ENCODE measurements around the gene MOCS3. TPM values are rescaled to one million over a fixed set of nuclear protein-coding genes. Genes with fewer than 3 reads are reported as not detected.
A peak's percentile ranks its signal among the peaks of the same experiment; 100 is the strongest.

The MOCS3 gene
- total and polyA plus RNA-seq, 10 of the 15 experiments (the other 5 are each of a cell fraction or from before 2014, with no cell fraction given), result 0.87 to 5.9 (median 3.6) TPM

- in situ Hi-C loops (cut with MboI), result no loop called here
- no TSS peak for BruUV-seq (replicated peaks)
- no peaks in the 10 kb centered on the region for H4K20me1 ChIP-seq (ENCODE audit: control insufficient read depth, insufficient read depth)
- ChIA-PET POLR2A (interaction anchor here (0.7 to 6.0 kb wide), 13 partner anchors 10 to 141 kb away, joined by 3 to 67 read pairs (median 5); partner anchors contain the start of genes BCAS4, DPM1 and MOCS3), CTCF (interaction anchor here (0.6 to 13.0 kb wide), 15 partner anchors 11 to 303 kb away, joined by 3 to 336 read pairs (median 4); partner anchors contain the start of genes BCAS4, DPM1 and MOCS3), SMC1A (ENCODE audit: uncharacterized antibody, unreplicated experiment) (interaction anchor here (0.6 to 8.2 kb wide), 10 partner anchors 9 to 138 kb away, joined by 3 to 90 read pairs (median 4); partner anchors contain the start of genes BCAS4, DPM1 and MOCS3), RAD21 (ENCODE audit: unreplicated experiment) (interaction anchor here (0.6 to 7.6 kb wide), 16 partner anchors 11 to 782 kb away, joined by 3 to 125 read pairs (median 4); partner anchors contain the start of genes BCAS4, DPM1 and MOCS3)
- peaks cover 41% of the 10 kb centered on the region for H3K79me2 ChIP-seq (ENCODE audit: control insufficient read depth, insufficient read depth, low read length)
- H3K9ac ChIP-seq (ENCODE audit: control insufficient read depth, insufficient read depth, low read length), result peak within 1 kb of the TSS; percentile 91
- peak within 1 kb of the TSS; percentile 97 for H3K27ac ChIP-seq (ENCODE audit: control insufficient read depth, insufficient read depth)
- DNase-seq (ENCODE audit: low read depth, low spot score) (peak; percentile 66), ATAC-seq (peak; percentile 76), FAIRE-seq (peak; percentile 13)
- H3K27me3 ChIP-seq (replicated peaks in 1 of 2; ENCODE audit: control insufficient read depth in 2 of 2, insufficient read depth in 2 of 2, low read length in 1 of 2), result no peaks in the 10 kb centered on the region
- 2% methylated on average over 42 of the region's 58 CpGs for WGBS (ENCODE audit: insufficient coverage, insufficient replicate concordance, low lambda C conversion rate, missing lambda C conversion rate)
- H3K36me3 ChIP-seq (ENCODE audit: control insufficient read depth in 2 of 2, insufficient read depth in 2 of 2, low read length in 1 of 2), result peaks cover 0 to 25% of the 10 kb centered on the region in 2 experiments; a peak in 1 of 4 replicates
- peaks cover 5% of the 10 kb centered on the region; the same call in 1 of the 2 replicates for H3K4me1 ChIP-seq (ENCODE audit: control insufficient read depth, insufficient read depth, low read length)
- peak within 1 kb of the TSS; percentile 75 for H3K4me3 ChIP-seq
- peak within 1 kb of the TSS; percentile 94 for H2AFZ ChIP-seq (ENCODE audit: control insufficient read depth, low read depth, low read length)
- peak within 1 kb of the TSS; percentile 40 for H3K4me2 ChIP-seq (ENCODE audit: control insufficient read depth, insufficient read depth)
- no peaks in the 10 kb centered on the region for H3K9me3 ChIP-seq (replicated peaks; ENCODE audit: control insufficient read depth, insufficient read depth, low read length)
- intact Hi-C loops (cut with micrococcal nuclease; ENCODE audit: unreplicated experiment), result loop anchor here (1.0 kb wide), 2 partner anchors 27 to 113 kb away; partner anchors contain the start of genes DPM1 and MOCS3
- TF ChIP-seq NR2F1 (conservative IDR thresholded peaks at IDR 0.05), result peak; percentile 62; the same call in 1 of the 2 replicates
- TF ChIP-seq SMARCA5 (IDR thresholded peaks at IDR 0.05), result peak; percentile 93
- peak; percentile 97 for TF ChIP-seq YY1 (IDR thresholded peaks at IDR 0.05; ENCODE audit: low read depth, low read length)
- no peak for TF ChIP-seq RFX5 (IDR thresholded peaks at IDR 0.05; ENCODE audit: low read depth, low read length)
- TF ChIP-seq CTCF (IDR thresholded peaks at IDR 0.05 in 2 of 3, conservative IDR thresholded peaks at IDR 0.05 in 1 of 3; ENCODE audit: control insufficient read depth in 2 of 3, extremely low read depth in 1 of 3, insufficient read depth in 1 of 3, low read depth in 3 of 3, low read length in 3 of 3), result peak; percentile 58 to 71 (median 62)
- TF ChIP-seq ZNF622 (IDR thresholded peaks at IDR 0.05), result no peak
- peak; percentile 31 to 57; a peak in 3 of 4 replicates for TF ChIP-seq EP300 (IDR thresholded peaks at IDR 0.05; ENCODE audit: borderline replicate concordance in 1 of 2, control insufficient read depth in 1 of 2, low read depth in 2 of 2, low read length in 2 of 2)
- peak; percentile 98 for TF ChIP-seq ZNF207 (IDR thresholded peaks at IDR 0.05; ENCODE audit: borderline replicate concordance)
- TF ChIP-seq PKNOX1 (IDR thresholded peaks at IDR 0.05), result 0 out of 2 replicates have a peak, but pooled peaks have one; percentile 24
- TF ChIP-seq BHLHE40 (IDR thresholded peaks at IDR 0.05; ENCODE audit: borderline replicate concordance in 1 of 2, low read depth in 2 of 2, low read length in 1 of 2), result peak; percentile 71 to 90; a peak in 3 of 4 replicates
- no peak for TF ChIP-seq SUZ12 (IDR thresholded peaks at IDR 0.05; ENCODE audit: unreplicated experiment)
- TF ChIP-seq ATF7 (IDR thresholded peaks at IDR 0.05; ENCODE audit: low read depth), result peak; percentile 92
- peak; percentile 86 for TF ChIP-seq IKZF1 (conservative IDR thresholded peaks at IDR 0.05)
- peak; percentile 65 for TF ChIP-seq GABPA (IDR thresholded peaks at IDR 0.05; ENCODE audit: low read depth)
- TF ChIP-seq SIN3A (IDR thresholded peaks at IDR 0.05; ENCODE audit: low read depth, low read length), result peak; percentile 92
- TF ChIP-seq NFYA (IDR thresholded peaks at IDR 0.05; ENCODE audit: borderline replicate concordance, low read depth, low read length), result no peak
- peak; percentile 97 for TF ChIP-seq MYC (IDR thresholded peaks at IDR 0.05; ENCODE audit: insufficient read depth, insufficient read length, insufficient replicate concordance, low read length, severe bottlenecking)
- TF ChIP-seq POLR2AphosphoS5 (IDR thresholded peaks at IDR 0.05; ENCODE audit: low read length), result peak; percentile 90
- TF ChIP-seq NR2C1 (IDR thresholded peaks at IDR 0.05), result no peak
- no peak for TF ChIP-seq HDAC2 (IDR thresholded peaks at IDR 0.05)
- no peak for TF ChIP-seq NFYB (IDR thresholded peaks at IDR 0.05; ENCODE audit: insufficient read depth, low read depth, low read length)
Observed at GRCh38 chr20:50931306-50932015, 27.2 kb upstream of the MOCS3 start, which contains the start of gene ADNP. ADNP (minus strand) TSS chr20:50931437; CDS start chr20:50903996, 27,441 bp downstream.
